Renal cortical epithelial cell (primary cell): Measurements from ENCODE around the gene CDH16. TPM values are rescaled to one million over a fixed set of nuclear protein-coding genes. Genes with fewer than 3 reads are reported as not detected.

Source experiments
- DNase-seq: peaks from one replicate; pipeline ENCODE4 v3.0.0-alpha.2; 2011; ENCODE audit warnings: low read depth
- total RNA-seq: library from RNA; depleted of rRNA; stranded (reverse); fragments of >200 nt; gene quantifications from 2 replicates; pipeline ENCODE4 v1.2.3, GENCODE V29; 2014

CDH16 gene
- total RNA-seq, 1 donor from 2014 or later, result 414 TPM

- DNase-seq, result no peak
Measured at GRCh38 chr16:66895999-66896398, 22.7 kb downstream of the CDH16 start.

- DNase-seq, result no peak
Measured at GRCh38 chr16:66895689-66895979, 23.1 kb downstream of the CDH16 start.

DNA sequence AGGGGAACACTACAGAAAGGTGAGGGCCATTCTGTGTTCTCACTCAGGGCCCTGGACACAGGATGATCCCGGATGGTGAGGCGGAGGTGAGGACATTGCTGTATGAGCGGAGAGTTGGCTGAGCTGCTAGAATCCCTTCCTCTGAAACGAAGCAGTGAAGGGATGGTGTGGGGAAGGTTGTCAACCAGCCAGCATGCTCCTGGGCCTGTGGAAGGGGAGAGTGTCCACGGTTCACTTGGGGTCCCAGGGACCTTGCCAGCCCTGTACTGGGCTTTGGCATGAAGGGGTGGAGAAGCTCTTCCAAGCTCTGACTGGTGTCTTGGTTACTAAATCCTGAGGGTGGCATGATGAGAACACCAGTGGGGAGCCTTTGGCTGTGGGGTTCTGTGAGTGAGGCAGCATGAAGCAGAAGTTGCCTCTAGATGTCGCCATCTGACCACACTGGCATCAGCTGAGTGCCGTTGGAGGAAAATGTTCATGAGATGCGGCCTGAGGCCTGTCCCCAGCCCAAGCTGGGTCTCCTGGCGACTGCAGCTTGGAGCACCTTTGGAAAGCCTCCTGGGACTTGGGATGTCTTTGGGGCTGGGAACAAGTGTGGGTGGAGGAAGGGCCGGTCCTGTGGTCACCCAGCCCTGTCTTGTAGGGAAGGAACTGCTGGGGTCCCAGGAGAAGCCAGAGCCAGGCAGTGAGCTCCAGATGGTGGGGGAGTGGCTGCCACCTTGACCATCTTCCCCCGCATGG is 23.6 kb downstream of the CDH16 start:
- peak; percentile 71 for DNase-seq

GRCh38 chr16:66894055-66894454 is 24.6 kb downstream of the CDH16 start:
- no peak for DNase-seq

- no peak for DNase-seq
Measured at GRCh38 chr16:66891797-66892196, 26.9 kb downstream of the CDH16 start.

- no peak for DNase-seq
Measured at GRCh38 chr16:66891360-66891759, 27.3 kb downstream of the CDH16 start.

DNA sequence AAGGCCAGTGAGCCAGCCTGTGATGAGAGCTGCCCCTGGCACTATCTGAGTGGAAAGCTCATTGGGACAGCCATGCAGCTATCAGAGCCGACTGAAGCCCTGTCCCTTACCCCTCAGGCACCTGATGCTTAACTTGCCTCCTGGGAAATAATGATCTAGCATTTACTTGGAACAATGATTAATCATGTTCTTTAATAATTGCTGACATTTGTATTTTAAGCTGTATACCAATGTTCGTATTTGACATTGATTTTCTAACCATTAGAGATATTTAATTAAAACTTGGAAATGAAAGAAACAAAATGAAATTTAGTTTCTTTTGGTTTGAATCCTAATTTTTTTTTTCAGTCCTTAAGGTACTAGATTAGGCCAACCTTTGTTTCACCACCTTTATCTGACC is 27.9 kb downstream of the CDH16 start:
- DNase-seq, result no peak

GRCh38 chr16:66889622-66890021 is 29.1 kb downstream of the CDH16 start:
- no peak for DNase-seq

- DNase-seq, result no peak
Measured at GRCh38 chr16:66888647-66889615, 29.8 kb downstream of the CDH16 start.

GRCh38 chr16:66886914-66887313 is 31.8 kb downstream of the CDH16 start:
- no peak for DNase-seq

- no peak for DNase-seq
Measured at GRCh38 chr16:66886321-66886720, 32.4 kb downstream of the CDH16 start.

DNA sequence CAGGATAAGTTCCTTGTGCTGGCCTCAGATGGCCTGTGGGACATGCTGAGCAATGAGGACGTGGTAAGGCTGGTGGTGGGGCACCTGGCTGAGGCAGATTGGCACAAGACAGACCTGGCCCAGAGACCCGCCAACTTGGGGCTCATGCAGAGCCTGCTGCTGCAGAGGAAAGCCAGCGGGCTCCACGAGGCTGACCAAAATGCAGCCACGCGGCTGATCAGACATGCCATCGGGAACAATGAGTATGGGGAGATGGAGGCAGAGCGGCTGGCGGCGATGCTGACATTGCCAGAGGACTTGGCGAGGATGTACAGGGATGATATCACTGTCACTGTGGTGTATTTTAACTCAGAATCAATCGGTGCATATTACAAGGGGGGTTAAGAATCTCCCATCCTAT is 33.2 kb downstream of the CDH16 start:
- no peak for DNase-seq

GRCh38 chr16:66882702-66883101 is 36.0 kb downstream of the CDH16 start:
- no peak for DNase-seq

DNA sequence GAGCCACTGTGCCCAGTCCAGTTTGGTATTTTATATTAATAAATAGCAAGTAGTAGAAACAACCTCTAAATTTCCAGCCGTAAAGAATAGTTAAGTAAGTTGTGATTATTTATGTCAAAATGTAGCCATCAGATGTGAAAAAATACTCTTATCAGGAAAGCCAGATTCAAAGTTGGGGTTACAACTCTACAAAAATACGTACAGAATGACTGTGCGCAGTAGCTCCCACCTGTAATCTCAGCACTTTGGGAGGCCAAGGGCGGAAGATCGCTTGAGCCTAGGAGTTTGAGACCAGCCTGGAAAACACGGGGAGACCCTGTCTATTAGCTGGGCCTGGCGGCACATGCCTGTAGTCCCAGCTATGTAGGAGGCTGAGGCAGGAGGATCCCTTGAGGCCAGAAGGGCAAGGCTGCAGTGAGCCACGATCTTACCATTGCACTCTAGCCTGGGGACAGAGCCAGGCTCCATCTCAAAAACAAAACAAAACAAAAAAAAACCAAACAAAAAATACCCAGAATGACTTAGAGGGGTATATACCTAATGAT is 36.6 kb downstream of the CDH16 start:
- DNase-seq, result no peak

DNA sequence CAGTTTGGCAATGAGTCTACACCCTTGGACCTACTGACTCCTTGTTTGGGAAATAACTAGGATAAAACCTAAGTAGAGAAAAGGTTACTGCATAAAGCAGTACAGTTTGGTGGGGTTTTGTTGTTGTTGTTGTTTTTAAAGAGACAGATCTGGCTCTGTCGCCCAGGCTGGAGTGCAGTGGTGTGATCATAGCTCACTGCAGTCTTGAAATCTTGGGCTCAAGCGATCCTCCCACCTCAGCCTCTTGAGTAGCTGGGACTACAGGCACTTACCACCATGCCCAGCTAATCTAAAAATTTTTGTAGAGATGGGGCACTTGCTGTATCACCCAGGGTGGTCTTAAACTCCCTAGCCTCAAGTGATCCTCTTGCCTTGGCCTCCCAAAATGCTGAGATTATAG is 37.1 kb downstream of the CDH16 start:
- no peak for DNase-seq

GRCh38 chr16:66881014-66881417 is 37.7 kb downstream of the CDH16 start:
- no peak for DNase-seq

DNA sequence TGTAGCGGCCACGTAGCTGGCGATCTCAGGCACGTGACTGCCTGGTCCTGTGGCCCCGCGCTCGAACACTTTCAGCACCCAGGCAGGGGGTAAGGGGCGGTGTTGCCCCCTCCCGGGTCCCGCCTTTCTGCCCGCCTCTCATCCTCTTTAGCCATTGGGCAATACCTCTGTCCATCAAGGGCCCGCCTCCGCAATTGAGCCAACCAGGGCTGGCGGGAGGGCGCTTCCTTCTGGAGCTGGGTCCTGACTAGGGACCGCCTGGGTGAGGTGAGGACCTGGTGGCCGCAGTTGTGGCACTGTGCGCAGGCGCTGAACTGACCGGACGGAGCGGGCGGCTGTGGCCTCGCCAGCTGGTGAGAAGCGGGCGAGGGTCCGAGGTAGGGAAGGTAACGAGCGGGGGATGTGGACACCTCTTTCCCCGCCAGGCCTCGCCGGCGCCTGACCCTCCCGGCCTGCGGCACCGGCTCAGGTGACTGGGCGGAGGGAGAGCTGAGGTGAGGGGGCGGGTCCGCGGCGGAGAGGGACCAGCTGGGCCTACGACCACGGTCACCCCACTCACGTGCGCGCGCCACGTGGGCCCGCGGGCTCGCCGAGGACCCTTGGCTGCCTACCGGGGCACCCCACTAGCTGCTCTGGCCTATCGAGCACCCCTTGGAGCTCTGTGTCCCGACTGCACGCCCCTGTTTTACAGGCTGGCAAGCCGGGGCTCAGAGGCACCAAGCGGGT is 38.2 kb downstream of the CDH16 start, which contains the start of gene PDP2:
TSS of gene PDP2 (plus strand) at position 228 of the 726 bp plus-strand sequence. CDS start 3,770 bp downstream, outside the sequence.
- peak; percentile 80 for DNase-seq

GRCh38 chr16:66878067-66878466 is 40.6 kb downstream of the CDH16 start:
- peak; percentile 76 for DNase-seq

DNA sequence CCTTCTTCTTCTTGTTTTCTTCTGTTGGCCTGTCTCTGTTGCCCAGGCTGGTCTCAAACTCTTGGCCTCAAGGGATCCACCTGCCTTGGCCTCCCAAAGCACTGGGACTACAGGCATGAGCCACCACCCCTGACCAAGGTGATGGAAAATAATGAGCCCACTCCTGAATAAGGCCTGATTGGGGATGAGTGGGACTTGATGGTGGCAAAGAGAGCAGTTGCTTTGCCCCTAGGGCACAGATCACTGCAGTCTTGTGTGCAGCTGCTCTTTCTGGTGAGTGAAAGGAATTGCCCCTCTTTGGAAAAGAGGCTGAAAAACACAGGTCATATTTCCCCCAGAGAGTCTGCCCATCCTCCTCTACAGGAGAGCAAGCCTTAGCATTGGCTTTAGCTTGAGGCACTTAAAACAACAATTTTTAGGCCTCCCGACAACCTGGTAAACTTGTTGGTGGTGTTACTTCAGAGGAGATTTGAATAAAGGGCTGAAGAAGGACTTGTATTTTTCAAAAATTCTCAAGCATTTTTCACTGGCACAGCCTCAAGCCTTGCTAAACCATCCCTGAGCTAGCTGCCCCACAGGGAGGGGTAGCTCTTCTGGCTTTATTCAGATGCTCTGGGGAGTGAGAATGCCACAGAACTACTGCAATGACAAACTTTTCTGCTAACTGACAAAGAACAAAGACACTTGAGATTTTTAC is 44.5 kb downstream of the CDH16 start:
- DNase-seq, result peak; percentile 68

GRCh38 chr16:66873685-66874055 is 45.0 kb downstream of the CDH16 start:
- DNase-seq, result no peak

GRCh38 chr16:66872943-66873684 is 45.6 kb downstream of the CDH16 start:
- peak; percentile 99 for DNase-seq
